ENCODE data around the gene RAI1. TPM values are rescaled to one million over a fixed set of nuclear protein-coding genes. Genes with fewer than 3 reads are reported as not detected.
"Not testable (repeated sequence)": the region's sequence is repeated elsewhere in the genome, so short reads cannot be mapped to it uniquely, and the experiment has no call there.

Gene RAI1
- total RNA-seq, 1 experiment from 2014 or later, result 13.1 TPM

DNA sequence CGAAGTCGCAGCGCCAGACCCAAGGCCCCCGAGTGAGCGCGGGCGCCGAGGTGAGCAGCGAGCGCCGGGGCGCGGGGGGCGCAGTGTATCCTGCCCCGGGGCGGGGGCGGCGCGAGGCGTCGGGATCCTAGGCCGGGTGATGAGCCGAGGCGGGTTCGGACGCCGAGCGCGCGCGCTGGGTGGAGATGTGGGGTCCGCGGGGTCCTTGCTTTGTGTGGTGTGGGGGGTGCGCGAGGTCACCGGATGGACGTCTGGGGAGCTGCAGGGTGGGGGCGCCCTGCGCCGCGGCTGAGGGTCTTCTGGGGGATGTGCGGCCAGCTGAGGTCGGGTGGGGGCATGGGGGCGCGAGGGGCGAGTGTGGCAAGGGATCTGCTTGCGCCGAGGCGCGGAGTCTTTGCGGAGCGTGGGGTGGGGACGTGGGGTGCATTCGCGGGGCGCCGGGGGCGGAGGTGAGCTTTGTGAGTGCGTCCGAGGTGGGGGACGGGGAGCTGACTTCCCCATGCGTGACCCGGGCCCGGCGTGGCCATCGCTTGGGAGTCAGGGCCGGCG, 560 bp downstream of the RAI1 start:
- DNase-seq (ENCODE audit: low read depth), result peak; percentile 28

DNA sequence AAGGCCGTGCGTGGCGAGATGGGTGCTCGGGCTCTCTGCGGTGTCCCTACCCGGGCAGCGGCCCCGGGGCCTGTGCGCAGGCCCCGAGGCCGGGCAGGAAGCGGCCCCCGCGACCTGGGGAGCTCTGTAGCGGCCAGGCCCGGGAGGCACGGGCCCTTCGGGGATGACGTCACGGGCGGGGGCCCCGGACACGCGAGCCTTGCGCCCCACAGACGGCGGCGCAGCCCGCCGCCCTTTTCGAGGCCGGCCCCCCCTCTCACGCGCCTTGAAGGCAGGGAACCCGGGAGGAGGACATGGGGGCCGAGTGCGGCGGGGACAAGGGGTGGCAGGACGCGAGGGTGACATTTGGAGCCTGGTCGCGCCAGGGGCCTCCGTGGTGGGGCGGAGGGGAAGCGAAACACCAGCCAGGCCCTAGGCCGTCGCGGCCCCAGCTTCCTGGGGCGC, 1.1 kb downstream of the RAI1 start:
- DNase-seq (ENCODE audit: low read depth), result peak; percentile 58

DNA sequence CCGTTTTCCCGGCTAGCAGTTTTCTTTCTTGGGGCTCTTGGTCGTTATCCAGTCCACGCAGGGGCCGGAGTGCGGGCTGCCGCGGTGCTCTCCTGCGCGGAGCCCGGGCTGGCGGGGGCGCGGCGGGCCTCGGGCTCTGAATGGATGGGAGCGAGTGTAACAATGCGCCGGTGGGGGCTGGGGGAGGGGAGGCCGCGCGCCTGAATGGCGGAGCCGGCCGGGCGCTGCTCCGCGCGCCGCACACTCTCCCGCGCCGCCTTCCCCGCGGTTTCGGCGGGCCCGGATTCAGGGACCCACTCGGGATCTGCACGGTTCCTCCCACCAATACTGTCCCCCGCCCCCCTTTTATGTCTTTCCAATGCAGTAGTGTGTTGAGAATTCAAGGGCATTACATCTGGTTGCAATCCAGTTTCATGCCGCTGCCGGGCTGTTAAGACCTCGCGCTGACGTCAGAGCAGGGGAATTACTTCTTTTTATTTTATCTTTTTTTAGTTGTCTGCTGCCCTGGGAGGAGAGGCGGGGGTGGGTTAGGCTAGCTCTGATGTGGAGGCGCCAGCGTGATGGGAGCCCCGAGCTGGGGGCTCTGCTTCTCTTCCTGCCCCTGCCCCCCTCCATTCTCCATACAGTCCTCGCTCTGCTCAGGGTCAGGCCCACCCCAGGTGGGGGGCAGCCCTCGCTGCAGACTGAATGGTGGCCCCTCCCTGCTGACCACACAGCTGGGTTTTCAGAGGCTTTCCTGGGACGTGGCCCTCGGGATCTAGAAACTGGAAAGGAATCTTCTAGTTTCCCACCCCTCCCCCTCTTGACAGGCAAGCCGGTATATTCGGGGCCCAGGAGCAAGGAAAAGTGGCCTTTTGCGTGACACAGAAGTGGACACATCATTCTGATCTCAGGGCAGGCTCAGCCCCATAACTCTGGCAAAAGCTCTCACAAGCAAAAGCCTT, 1.8 kb downstream of the RAI1 start:
- peak; percentile 77 for DNase-seq (ENCODE audit: low read depth)

DNA sequence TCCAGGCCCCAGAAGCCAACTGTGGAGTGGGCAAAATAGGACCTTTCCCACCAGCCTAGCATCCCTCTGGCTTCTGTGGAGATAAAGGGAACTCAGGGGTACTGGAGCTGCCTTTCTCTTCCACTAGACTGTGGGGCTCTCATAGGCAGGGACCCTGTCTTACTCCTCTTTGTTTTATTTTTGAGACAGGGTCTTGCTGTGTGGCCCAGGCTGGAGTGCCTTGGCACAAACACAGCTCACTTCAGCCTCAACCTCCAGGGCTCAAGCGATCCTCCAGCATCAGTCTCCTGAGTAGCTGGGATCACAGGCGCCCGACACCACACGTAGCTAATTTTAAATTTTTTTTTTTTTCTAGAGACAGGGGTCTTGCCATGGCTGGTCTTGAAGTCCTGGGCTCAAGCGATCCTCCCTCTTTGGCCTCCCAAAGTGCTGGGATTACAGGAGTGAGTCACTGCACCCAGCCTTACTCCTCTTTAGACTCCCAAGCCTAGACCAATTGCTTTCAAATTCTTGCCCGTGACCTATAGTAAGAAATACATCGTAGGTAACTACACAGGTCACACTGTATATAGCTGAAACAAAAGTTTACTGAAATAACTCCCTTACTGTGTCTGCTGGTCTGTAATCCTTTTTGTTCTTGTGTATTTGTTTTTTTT, 2.6 kb downstream of the RAI1 start:
- peak; percentile 25 for DNase-seq (ENCODE audit: low read depth)

DNA sequence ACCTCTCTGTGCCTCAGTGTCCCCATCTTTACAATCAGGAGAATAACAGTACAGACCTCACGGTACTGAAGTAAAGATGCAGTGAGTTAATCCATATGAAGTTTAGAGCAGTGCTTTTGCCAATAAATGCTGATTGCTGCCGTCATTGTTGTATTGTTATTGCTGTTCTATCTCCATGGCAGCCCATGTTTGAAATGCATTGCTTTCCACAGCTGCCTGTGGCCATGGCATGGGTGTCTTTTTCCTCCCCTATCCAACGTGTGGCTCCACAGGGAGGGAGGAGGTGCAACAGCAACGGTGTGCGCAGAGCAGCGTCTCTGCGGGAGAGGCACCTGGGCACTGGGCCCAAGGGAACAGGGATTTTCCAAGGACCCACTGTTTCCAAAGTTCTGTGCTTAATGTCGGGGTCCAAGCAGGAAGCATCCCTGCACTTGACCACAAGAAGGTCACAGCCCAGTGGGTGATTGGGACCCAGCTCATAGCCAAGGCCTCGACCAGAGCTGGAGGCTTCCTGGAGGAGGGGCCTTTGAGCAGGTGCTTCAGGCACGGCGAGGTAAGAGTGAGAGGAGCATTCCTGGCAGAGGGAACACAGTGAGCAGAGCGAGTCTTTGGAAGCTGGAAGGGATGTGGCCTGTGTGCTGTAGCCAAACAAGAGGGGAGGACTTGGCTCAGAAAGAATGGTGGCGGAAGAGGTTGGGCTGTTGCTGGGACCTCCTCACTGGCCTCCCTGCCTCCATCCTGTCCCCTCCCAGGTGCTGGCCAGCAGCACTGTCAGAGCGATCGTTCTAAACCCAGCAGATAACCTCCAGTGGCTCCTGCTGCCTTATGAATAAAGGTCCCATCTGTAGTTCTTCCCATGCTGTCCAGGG, 3.9 kb downstream of the RAI1 start:
- DNase-seq (ENCODE audit: low read depth), result peak; percentile 58

DNA sequence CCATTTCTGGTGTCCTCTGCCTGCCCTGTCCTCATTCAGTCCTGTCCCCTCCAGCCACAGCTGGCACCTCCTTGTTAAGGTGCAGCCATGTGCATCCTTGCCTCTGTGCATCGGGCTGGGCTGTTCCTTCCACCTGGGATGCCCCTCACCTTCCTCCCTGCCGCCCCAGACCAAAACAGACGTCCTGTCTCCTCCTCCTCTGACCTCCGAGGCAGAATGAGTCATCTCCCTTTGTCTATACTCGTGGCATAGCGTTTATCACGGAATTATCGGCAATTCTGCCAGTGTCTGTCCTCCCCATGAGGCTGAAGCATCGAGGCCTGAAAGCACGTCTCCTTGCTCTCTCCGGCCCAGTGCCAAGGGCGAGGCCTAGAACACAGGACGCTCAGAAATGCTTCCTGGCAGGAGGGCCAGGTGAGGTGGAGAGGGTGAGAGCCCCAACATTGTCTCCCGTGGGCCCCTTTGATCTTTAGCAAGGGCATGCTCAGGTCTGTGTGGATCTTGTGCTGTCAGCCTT, 4.6 kb downstream of the RAI1 start:
- DNase-seq (ENCODE audit: low read depth), result peak; percentile 91

DNA sequence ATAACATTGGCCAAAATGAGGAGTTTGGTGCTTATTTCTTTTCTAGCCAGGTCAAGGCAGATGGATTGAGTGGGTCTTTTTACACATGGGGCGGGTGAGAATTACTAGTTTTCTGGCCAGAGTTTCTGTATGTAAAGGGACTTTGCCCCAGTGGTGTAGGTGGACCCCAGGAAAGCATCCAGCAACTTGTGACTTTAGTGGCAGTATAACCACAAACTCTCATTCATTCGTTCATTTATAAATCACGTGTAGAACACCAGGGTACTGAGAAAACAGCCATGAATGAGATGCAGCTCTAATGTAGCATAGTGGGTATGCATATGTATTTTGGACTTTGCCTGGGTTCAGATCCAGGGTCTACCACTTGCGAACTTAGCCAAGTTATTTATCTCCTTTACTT, 8.1 kb downstream of the RAI1 start:
- DNase-seq (ENCODE audit: low read depth), result no peak

DNA sequence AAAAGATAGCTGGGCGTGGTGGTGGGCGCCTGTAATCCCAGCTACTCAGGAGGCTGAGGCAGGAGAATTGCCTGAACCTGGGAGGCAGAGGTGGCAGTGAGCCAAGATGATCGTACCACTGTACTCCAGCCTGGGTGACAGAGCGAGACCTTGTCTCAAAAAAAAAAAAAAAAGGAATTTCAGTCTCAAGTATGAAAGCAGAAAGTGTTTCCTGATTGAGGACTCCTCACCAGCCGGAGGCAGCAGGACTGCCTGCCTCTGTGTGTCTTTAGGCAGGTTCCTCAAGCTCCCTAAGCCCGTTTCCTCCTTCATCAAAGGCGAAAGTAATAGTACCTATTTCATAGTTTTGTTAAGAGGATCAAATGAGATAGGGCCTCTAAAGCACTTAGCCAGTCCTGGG, 9.0 kb downstream of the RAI1 start:
- not testable (repeated sequence) for DNase-seq (ENCODE audit: low read depth)

DNA sequence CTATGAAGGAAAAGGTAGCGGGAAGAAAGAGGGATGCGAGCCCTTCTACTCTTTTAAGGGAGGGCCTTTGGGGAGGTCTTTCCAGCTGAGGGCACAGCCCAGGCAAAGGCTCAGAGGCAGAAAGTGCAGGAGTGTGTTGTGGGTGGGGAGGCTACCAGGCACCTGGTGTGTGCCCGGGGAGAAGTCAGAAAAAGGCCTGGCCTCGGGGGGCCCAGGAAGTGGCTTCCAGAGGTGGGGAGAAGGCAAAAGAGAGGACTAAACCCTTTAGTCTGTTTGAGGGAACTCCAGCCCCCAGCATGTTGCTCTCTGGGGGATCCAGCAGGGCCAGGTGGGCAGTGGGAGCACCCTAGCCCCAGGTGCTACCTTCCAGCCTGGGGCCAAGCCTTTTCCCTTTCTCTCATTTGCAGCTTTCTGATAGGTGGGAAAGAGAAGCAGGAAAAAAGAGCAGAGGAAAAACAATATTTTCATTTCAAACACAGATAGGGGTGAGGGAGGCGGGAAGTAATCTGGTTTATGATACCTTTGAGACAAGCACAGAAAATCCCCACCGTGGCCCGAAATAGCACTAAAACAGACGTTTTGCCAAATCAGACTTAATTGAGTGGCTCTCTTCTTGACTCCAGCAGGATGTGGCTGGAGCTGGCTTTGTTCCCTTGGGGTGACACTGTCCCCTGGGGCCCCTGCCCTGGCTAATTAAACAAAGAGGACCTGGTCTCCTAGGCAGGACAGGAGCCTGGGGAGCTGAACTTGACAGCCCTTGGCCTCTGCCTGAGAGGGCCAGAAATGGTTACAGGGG, 10.4 kb downstream of the RAI1 start:
- peak; percentile 86 for DNase-seq (ENCODE audit: low read depth)

DNA sequence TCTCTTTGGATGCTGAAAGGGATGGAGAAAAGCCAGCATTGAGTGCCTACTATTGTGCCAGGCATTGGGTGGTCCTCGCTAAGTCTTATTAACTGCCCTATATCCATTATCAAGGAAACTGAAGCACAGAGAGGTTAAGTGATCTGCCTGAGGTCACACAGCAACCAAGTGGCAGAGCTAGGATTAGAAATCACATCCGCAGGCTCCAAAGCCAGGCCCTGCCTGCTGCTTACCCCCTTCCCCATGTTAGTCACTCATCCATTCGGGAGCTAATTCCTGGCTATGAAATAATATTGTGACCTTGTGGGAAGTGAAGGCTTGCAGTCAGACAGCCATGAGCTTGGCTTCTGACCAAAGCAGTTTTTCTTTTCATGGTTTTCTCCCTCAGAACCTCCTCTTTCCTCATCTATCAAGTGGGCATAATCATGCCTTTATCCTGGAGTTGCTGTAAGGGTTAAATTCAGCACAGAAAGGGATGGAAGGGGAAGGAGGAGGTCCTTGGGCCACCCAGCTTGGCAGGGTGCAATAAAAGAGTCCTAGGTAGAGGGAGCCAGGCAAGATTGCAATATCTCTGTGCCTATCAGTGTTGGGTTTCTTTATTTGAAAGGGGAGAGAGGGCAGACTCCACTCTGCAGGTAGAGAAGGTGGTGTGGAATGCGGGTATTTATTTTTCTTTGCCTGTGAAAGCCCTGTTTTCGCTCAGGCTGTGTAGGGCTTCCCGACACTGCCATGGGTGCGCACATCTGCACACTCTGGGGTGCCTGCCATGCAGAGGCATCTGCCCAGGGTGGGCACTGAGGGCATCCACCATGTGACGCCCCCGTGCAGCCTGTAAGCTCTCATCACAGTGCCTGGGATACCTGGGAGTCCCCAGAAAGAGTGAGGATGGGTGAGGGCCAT, 11.3 kb downstream of the RAI1 start:
- DNase-seq (ENCODE audit: low read depth), result no peak

DNA sequence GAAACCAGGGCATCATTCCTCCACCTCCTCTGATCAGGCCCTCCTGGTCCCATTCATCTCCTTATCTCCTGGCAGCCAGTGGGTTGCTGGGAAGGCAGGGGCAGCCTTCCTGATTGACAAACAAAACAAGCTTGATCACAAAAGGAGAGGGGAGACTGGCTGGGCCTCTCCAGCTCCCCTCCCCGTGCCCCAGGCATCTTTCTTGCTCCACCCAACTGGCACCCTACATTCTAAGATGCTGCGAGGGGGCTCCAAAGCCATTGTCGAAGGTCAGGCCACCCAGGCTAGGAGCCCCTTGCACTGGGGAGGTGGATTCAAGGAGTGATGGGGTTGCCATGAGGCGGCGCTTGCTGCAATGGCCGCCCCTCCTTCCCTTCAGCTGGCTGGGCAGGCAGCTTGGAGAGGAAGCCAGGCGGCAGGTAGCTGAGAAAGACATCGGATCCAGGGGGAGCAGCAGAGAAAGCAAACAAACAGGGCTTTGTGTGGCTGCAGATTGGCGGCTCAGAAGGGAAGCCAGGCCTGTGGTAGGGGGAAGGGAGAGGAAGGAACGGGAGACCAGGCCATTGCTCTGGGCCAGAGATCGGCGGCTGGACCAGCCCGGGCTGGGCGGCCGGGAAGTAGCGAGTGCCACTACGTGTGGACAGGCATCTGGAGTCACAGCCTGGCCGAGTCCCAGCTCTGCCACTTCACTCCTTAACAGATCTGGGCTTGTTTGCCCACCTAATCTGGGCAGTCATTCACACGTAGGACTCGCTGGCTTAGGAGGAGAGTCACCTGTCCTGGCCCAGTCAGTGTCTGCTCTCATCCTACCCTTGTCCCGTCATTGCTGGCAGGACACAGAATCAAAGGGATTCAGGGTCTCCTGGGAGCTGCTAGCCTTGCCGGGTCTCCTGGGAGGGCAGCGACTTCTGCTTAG, 12.3 kb downstream of the RAI1 start:
- peak; percentile 81 for DNase-seq (ENCODE audit: low read depth)

DNA sequence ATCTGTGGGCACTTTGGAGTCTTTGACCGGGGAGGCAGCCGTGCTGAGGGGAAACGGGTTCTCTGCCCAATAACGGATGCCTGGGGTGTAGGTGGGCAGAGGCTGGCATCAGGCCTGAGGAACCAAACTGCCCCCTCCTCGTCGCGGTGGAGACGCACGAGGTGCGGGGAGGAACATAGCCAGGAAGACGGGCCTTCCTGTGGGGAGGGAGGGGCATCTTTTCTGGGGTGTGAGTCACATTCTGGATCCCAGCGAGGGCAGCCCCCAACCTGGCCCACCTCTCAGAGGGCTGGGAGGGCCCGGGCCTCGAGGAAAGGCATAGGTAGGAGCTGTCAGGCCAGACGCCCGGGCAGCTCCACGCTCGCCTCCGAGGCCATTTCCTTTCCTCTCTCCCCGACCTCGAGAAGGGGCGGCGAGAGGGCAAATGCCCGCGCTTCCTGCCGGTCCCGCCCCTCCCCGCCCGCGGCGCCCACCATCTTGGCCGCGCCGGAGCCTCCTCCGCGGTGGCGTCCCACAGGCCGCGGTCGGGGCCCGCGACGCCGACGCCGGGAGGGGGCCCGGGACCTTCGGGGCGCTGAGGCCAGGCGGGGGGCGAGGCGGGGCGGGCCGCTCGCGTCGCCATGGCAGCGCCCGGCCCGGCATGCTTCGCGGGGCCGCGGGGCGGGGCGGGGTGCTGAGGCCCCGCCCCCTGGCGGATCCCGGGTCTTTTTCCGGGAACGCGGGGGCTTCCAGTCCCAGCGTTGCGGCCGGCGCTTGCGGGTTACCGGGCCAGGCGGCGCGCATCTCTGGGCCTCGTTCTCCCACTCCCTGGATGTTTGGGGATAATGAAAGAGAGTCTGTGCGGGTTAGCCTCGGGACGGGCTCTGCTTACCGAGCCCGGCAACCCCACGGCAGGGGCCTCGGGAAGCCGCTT, 13.2 kb downstream of the RAI1 start:
- peak; percentile 85 for DNase-seq (ENCODE audit: low read depth)

DNA sequence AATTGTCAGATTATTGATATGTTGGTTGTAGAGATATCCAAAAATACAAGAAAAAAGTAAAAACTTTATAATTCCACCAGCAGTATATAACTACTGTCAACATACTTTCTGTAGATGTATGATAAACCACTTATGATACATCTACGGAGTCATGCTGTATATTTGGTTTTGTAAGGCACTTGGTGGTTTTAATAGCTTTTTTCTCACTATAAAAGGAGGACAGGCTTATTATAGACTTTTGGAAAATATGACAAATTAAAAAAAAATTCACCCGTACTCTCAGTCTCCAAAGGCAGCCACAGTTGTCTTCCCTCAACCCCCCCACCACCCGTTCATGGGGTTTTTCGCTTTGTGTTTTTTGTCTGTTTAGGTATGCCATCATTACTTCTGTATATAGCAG, 14.8 kb downstream of the RAI1 start:
- DNase-seq (ENCODE audit: low read depth), result no peak

DNA sequence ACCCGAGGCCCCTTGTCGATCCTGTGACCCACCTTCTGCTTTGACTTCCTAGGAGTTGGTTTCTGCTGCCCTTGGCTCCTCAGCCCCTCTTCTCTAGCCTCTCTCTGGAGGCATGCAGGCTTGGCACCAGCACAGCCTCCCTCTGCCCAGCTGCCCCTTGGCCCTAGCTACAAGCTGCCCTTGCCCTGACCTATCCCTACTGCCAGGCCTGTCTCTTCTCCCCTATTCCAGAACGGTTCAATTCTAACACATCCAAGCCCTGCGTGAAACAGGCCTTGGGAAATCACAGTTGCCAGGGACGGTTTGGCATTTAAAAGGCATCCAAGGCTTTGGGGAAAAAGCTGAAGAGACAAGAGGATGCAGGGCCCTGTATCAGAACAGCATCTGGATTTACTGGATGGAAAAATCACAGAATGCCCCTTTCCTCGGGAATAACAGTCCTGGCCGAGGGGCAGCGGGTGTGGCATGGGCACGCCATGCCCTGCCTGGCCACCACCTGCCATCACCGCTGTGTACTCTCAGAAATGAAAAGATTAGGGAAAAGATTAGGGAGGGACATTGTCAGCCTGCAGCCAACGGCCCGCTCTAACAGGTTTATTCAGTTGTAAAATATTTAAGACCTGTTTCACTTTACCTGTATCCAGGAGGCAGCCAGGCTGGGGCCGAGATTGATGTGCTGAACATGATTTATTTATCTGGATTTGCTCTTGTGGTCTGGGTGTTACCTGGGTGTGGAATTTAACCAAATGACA, 15.8 kb downstream of the RAI1 start:
- no peak for DNase-seq (ENCODE audit: low read depth)

DNA sequence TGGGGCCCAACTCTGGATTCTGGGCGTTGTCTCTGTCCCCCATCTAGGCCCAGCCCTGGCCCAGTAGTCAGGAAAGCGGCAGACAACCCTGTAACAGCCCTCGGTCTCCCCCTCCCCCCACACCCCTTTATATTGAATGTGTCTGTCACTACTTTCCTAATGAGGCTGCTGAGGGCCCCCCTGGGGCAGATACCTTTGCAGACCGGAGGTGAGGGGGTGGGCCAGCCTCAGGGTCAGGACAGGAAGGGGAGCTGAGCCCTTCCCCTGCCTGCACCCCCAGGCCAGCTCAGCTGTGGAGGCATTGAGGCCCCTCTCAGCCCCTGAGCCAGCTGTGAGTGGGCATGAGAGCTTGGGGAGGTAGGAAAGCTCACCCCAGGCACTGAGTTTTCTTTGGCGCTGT, 17.1 kb downstream of the RAI1 start:
- no peak for DNase-seq (ENCODE audit: low read depth)

DNA sequence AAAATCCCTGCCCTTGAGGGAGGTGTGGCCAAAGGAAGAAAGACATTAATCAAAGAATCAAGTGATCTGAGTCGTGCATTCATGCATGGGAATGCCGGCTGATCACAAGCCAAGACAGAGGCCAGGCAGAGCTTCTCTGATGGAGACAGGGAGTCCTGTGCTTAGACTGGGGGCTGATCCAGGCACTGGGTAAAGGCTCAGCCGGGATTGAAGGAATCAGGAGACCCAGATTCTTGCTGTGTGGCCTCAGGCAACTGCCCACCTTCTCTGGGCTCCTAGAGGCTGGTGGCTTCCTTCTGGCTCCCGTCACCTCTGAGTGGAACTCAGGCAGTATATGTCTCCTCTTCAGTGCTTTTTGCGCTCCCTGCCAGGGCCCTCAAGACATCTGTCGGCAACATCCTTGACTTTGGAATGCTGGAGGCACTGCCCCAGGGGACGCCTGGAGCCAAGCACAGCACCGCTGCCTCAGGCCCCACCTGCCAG, 17.7 kb downstream of the RAI1 start:
- DNase-seq (ENCODE audit: low read depth), result no peak

DNA sequence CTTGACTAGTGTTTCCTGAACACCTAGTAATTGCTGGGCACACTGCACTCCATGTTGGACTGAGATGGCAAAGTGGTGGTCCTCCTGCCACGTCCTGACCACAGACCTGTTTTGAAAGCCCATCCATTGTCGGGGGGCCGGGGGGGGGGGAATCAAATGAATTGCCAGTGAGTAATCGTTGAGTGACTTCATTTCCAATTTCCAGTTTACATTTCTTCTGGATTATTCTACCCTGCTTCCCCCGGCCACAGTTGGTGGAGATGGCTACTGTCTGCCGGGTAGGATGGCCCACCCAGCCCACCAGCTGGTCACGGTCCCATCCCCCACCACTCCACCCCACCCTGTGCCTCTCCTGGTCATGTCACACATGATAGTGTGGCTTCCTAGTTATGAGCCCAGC, 18.2 kb downstream of the RAI1 start:
- DNase-seq (ENCODE audit: low read depth), result no peak
